NK-92 (cell line): ENCODE results near the gene MLX.

Source experiments
- DNase-seq: peaks from one replicate; lab custom pipeline; 2025; ENCODE audit not compliant: unreplicated experiment; lab: John Stamatoyannopoulos, UW

Gene MLX, protein sequence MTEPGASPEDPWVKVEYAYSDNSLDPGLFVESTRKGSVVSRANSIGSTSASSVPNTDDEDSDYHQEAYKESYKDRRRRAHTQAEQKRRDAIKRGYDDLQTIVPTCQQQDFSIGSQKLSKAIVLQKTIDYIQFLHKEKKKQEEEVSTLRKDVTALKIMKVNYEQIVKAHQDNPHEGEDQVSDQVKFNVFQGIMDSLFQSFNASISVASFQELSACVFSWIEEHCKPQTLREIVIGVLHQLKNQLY

GRCh38 chr17:42566883-42567573 lies at the start of gene MLX:
TSS of gene MLX (plus strand) at chr17:42567100. CDS start at chr17:42567125, 25 bp downstream.
- DNase-seq = peak; percentile 42

GRCh38 chr17:42517516-42517915 lies 49.4 kb upstream of the MLX start:
- no peak for DNase-seq

- DNase-seq = no peak
Measured at GRCh38 chr17:42518046-42518754, 48.7 kb upstream of the MLX start.

- no peak for DNase-seq
Measured at GRCh38 chr17:42518755-42519545, 48.0 kb upstream of the MLX start.

- no peak for DNase-seq
Measured at GRCh38 chr17:42519546-42520491, 47.1 kb upstream of the MLX start.

DNA sequence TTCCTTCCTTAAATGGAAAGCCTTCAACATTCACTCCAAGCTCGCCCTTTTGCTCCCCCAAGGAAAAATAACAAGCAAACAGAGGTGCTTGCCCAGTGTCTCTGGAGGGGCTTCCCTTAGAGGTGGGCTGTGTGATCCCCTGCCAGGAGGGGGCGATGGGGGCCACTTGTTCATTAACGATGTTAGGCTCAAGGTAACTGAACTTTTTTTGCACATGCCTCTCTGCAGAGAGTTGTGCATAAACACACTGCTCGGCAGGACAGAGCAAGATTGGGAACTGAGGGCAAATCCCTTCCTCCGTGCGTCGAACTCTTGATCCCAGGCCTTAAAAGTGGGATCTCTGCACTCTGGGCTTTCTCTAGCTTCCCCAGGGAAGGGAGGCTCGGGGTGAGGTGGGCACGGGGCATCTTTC lies 46.4 kb upstream of the MLX start:
- no peak for DNase-seq

DNA sequence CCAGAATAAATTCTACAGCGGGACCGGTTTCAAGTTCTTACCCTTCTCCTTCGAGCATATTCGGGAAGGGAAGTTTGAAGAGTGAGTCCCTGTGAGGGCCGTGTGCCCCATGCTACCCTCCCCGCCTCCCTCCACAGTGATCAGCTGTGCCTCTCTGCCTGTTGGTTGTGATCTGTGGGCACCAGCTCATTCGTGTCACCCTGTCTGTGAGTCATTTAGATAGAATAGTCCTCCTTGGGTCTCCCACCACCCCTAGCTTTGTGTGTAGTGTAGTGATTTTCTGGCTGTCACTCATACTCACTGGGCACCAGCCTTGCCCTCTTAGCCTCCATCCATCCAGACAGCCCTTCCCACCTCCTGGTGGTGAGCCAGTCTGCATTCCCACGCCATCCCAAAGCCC lies 45.9 kb upstream of the MLX start:
- DNase-seq = no peak

GRCh38 chr17:42521666-42522262 lies 45.1 kb upstream of the MLX start:
- no peak for DNase-seq

- DNase-seq = no peak
Measured at GRCh38 chr17:42522263-42522790, 44.6 kb upstream of the MLX start.

GRCh38 chr17:42522798-42523278 lies 44.1 kb upstream of the MLX start:
- no peak for DNase-seq

- DNase-seq = no peak
Measured at GRCh38 chr17:42525221-42525620, 41.7 kb upstream of the MLX start.

GRCh38 chr17:42526031-42526444 lies 40.9 kb upstream of the MLX start:
- no peak for DNase-seq

DNA sequence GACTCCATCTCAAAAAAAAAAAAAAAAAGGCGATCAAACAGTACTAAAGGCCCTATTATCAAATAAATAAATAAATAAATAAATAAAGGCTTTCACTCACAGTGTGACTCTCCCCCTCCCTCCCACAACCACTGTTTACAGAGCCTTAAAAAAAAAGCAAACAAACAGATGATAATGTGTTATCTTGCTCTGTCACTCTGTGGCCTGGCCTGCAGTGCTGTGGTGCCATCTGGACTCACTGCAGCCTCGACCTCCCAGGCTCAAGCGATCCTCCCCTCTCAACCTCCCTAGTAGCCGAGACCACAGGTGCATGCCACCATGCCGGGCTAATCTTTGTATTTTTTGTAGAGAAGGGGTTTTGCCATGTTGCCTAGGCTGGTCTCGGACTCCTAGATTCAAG lies 39.0 kb upstream of the MLX start:
- DNase-seq = no peak

DNA sequence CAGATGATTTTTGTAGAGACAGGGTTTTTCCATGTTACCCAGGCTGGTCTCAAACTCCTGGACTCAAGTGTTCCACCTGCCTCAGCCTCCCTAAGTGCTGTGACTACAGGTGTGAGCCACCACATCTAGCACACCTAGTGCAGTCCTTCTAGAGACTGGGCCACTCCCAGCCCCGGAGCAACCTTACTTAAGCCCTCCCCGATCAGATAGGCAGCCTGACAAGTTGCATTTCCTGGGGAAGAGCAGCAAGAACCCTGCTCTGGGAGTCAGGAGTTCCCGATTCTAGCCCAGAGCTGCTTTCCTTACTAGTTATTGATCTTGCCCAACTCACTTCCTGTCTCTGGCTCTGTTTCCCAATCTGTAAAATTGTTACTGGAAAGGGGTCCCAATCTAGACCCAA lies 37.8 kb upstream of the MLX start:
- no peak for DNase-seq

GRCh38 chr17:42530952-42531454 lies 35.9 kb upstream of the MLX start:
- no peak for DNase-seq

DNA sequence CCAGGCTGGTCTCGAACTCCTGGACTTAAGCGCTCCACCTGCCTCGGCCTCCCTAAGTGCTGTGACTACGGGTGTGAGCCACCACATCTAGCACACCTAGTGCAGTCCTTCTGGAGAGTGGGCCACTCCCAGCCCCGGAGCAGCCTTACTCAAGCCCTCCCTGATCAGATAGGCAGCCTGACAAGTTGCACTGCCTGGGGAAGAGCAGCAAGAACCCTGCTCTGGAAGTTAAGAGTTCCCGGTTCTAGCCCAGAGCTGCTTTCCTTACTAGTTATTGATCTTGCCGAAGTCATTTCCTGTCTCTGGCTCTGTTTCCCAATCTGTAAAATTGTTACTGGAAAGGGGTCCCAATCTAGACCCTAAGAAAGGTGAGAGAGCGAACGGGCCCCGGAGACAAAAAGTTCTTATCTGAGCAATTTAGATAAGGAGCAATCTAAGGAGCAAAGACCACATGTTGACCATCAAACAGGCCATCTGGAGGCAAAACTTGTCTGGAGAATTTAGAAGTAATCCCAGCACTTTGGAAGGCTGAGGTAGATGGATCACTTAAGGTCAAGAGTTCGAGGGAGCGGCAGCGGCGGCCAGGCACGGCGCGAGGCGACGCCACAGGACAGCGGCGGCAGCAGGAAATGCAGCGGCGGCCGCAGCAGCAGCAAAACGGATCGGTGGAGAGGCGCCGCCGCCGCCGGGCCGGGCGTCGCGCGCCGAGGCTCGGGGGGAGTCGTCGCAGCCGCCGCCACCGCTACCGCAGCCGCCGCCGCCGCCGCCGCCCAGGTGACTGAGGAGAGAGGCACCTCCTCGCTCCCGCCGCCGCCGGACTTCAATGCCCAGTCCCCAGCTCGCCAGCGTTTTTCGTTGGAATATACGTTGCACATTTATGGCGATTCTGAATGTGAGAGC lies 35.2 kb upstream of the MLX start:
- DNase-seq = no peak

GRCh38 chr17:42535155-42536047 lies 31.5 kb upstream of the MLX start:
- DNase-seq = no peak
